Measurements from ENCODE around the gene ZNF862. TPM values are rescaled to one million over a fixed set of nuclear protein-coding genes. Genes with fewer than 3 reads are reported as not detected.

ZNF862 gene
- total RNA-seq, 1 experiment from 2014 or later: 1.9 TPM

DNA sequence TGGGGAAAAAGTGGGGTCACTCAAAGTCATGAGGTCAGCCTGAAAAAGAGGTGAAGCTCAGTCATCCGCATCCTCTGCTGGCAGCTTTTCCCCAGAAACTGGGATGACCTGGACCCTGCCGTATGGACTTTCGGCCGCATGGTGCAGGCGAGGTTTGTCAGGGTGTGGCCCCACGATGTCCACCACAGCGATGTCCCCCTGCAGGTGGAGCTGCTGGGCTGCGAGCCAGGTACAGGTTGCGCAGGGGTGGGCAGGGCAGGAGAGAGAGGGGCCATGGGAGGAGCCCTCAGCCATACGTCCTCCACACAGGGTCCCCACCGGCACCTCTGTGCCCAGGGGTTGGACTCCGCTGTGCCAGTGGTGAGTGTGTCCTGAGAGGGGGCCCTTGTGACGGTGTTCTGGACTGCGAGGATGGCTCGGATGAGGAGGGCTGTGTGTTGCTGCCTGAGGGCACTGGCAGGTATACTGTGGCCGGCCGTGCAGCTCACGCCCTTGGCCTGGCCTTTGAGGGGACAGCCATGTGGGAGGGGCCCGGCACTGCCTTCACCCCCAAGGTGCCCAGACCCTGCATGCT lies 41.8 kb upstream of the ZNF862 start:
- Mint-ChIP-seq H3K4me1 (peaks cover 0 to 13% of the 10 kb centered on the region in 2 experiments), H3K36me3 (ENCODE audit: insufficient read depth in 1 of 3, low read depth in 3 of 3) (no peaks in the 10 kb centered on the region), H3K27me3 (ENCODE audit: low read depth) (peaks cover 31% of the 10 kb centered on the region), H3K27ac (no peak overlapping the region), H3K4me3 (no peak overlapping the region), H3K9me3 (no peaks in the 10 kb centered on the region)
- H2BK120ac ChIP-seq (ENCODE audit: low read depth, low read length, poor library complexity, severe bottlenecking): no peak overlapping the region
- H3K27ac ChIP-seq (ENCODE audit: insufficient read length, low read depth, low read length): no peak overlapping the region
- H4K20me1 ChIP-seq (ENCODE audit: control insufficient read depth, insufficient read depth, insufficient read length): no peaks in the 10 kb centered on the region
- no peaks in the 10 kb centered on the region for H3K23me2 ChIP-seq (ENCODE audit: insufficient read length, low read depth, low read length, poor library complexity, severe bottlenecking)
- TF ChIP-seq, protein P1, sequence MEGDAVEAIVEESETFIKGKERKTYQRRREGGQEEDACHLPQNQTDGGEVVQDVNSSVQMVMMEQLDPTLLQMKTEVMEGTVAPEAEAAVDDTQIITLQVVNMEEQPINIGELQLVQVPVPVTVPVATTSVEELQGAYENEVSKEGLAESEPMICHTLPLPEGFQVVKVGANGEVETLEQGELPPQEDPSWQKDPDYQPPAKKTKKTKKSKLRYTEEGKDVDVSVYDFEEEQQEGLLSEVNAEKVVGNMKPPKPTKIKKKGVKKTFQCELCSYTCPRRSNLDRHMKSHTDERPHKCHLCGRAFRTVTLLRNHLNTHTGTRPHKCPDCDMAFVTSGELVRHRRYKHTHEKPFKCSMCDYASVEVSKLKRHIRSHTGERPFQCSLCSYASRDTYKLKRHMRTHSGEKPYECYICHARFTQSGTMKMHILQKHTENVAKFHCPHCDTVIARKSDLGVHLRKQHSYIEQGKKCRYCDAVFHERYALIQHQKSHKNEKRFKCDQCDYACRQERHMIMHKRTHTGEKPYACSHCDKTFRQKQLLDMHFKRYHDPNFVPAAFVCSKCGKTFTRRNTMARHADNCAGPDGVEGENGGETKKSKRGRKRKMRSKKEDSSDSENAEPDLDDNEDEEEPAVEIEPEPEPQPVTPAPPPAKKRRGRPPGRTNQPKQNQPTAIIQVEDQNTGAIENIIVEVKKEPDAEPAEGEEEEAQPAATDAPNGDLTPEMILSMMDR (conservative IDR thresholded peaks at IDR 0.05): peak; percentile 43
- H2BK15ac ChIP-seq (ENCODE audit: low read depth, low read length): no peak overlapping the region
- no CpG with 5 or more reads among the region's 19 CpGs for WGBS (ENCODE audit: extremely low coverage, insufficient read length, low lambda C conversion rate)
- no peak overlapping the region for H2BK12ac ChIP-seq (ENCODE audit: insufficient read length, low read depth, low read length)
- H3K27me3 ChIP-seq (ENCODE audit: insufficient read depth, low read length): no peaks in the 10 kb centered on the region
- no peak overlapping the region for H2BK20ac ChIP-seq (ENCODE audit: low read depth, low read length, poor library complexity, severe bottlenecking)
- no peak overlapping the region for H3K4me2 ChIP-seq (ENCODE audit: insufficient read depth, insufficient read length, low read length)
- no peak overlapping the region for H3K4ac ChIP-seq (ENCODE audit: low read depth, low read length)
- no peaks in the 10 kb centered on the region for H3K9me3 ChIP-seq (ENCODE audit: control insufficient read depth, low read depth, low read length)
- H2AFZ ChIP-seq (ENCODE audit: low read length): no peak overlapping the region
- H3T11ph ChIP-seq (ENCODE audit: low read length): no peak overlapping the region
- H4K5ac ChIP-seq (ENCODE audit: insufficient read length, low read depth, low read length): no peak overlapping the region
- no peak overlapping the region for H3K56ac ChIP-seq (ENCODE audit: insufficient read length, low read depth, low read length)
- no peak overlapping the region for H4K91ac ChIP-seq (ENCODE audit: insufficient read length, low read depth, low read length)
- no peak overlapping the region for H3K23ac ChIP-seq (ENCODE audit: insufficient read length, low read depth, low read length)
- no peaks in the 10 kb centered on the region for H3K79me1 ChIP-seq (ENCODE audit: insufficient read depth, low read depth, low read length, poor library complexity, severe bottlenecking)
- no peak overlapping the region for H2BK5ac ChIP-seq (ENCODE audit: insufficient read length, low read length)
- H3K14ac ChIP-seq (ENCODE audit: insufficient read depth, low read length): no peak overlapping the region
- no peaks in the 10 kb centered on the region for H3K4me1 ChIP-seq (ENCODE audit: insufficient read depth, low read length)
- peak; percentile 64 for DNase-seq
- H2AK5ac ChIP-seq (ENCODE audit: insufficient read length, low read length): no peak overlapping the region
- H4K8ac ChIP-seq (replicated peaks; ENCODE audit: insufficient read length, low read depth, low read length): no peak overlapping the region
- no peak overlapping the region for H3K18ac ChIP-seq (ENCODE audit: insufficient read length, low read depth, low read length)
- no peaks in the 10 kb centered on the region for H3K79me2 ChIP-seq (ENCODE audit: insufficient read depth, low read length)
- no peak overlapping the region for H3K9ac ChIP-seq (ENCODE audit: extremely low read depth, insufficient read length, low read length)

All from H9 (cell line).